Adrenal gland (tissue), 19 donors: ENCODE data around the gene IRX2. TPM values are rescaled to one million over a fixed set of nuclear protein-coding genes. Genes with fewer than 3 reads are reported as not detected.

ENCODE experiments used
- DNase-seq, 7 donors: peaks; one replicate each; pipeline ENCODE4 v3.0.0-alpha.2; 2019 to 2020
- H3K27ac ChIP-seq, 5 donors: fragments of 200-600 bp; sonication (generic) in 4 of 5; 1 replicate in 3 of 5; 2 replicates in 2 of 5; pipeline versions ENCODE4 v1.5.1 to v1.8.0; 2016 to 2020; ENCODE audit warnings: mild to moderate bottlenecking in 1 of 5
- H3K27me3 ChIP-seq: fragments of 200-600 bp; 2 replicates; pipeline ENCODE4 v1.8.0; 2021
- H3K36me3 ChIP-seq, 2 donors: fragments of 200-600 bp; replicated peaks in 1 of 2; 1 replicate in 1 of 2; 2 replicates in 1 of 2; pipeline versions ENCODE4 v1.5.1 to v1.8.0; 2018 to 2022
- H3K4me1 ChIP-seq, 2 donors: fragments of 200-600 bp; replicated peaks in 1 of 2; 1 replicate in 1 of 2; 2 replicates in 1 of 2; pipeline versions ENCODE4 v1.5.1 to v1.8.0; 2018 to 2021
- H3K4me3 ChIP-seq, 4 donors: fragments of 200-600 bp; sonication (generic) in 3 of 4; one replicate each; pipeline ENCODE4 v1.5.1; 2016 to 2018
- H3K9me3 ChIP-seq, 3 donors: fragments of 200-600 bp; sonication (generic) in 1 of 3; replicated peaks in 1 of 3; 1 replicate in 2 of 3; 2 replicates in 1 of 3; pipeline versions ENCODE4 v1.5.1 to v1.8.0; 2016 to 2021
- CTCF ChIP-seq, 6 experiments: fragments of 450-650 bp in 4 of 6; fragments of 200-600 bp in 2 of 6; sonication (generic) in 1 of 6; IDR thresholded peaks; 1 replicate in 5 of 6; 2 replicates in 1 of 6; pipeline versions ENCODE4 v1.5.1 to v1.8.0; 2016 to 2021; ENCODE audit warnings: antibody characterized with exemption in 6 of 6, mild to moderate bottlenecking in 2 of 6, moderate library complexity in 1 of 6
- POLR2A ChIP-seq, 2 donors: fragments of 450-650 bp; IDR thresholded peaks; one replicate each; pipeline ENCODE4 v1.6.1; 2017; ENCODE audit warnings: antibody characterized with exemption in 2 of 2, mild to moderate bottlenecking in 2 of 2, moderate library complexity in 1 of 2
- WGBS, 4 donors: extraction: QIAGEN DNeasy Blood & Tissue Kit in 2 of 4; methylation state at CpG; one replicate each; pipeline versions ENCODE4 v1.1.5 to v1.1.7; 2013 to 2017; 5-methylcytosine and 5-hydroxymethylcytosine counted together
- intact Hi-C, 2 donors: fragments of 100-400 bp; cut with DNase I; formaldehyde crosslinking; loops; one replicate each; pipeline versions ENCODE4 v1.14.1 to v1.15.0; 2022 to 2023
- long read RNA-seq, 10 donors: library from polyadenylated mRNA in 3 of 10; unstranded in 2 of 10; stranded (forward) in 1 of 10; transcript quantifications; one replicate each; pipeline ENCODE4 v2.0.0 and lab custom pipeline, GENCODE V29; 2021 to 2026
- polyA plus RNA-seq, 3 donors: library from polyadenylated mRNA; stranded (reverse); fragments of 200-250 nt in 2 of 3; fragments of 350-450 nt in 1 of 3; fragmentation: Illumina TruSeq in 1 of 3; extraction: RNeasy Lipid Tissue Mini Kit (QIAGEN cat#74804) in 1 of 3; gene quantifications; one replicate each; pipeline ENCODE4 v1.2.3, GENCODE V29; 2013 to 2014
- total RNA-seq, 9 donors: library from RNA; depleted of rRNA in 4 of 9; stranded (reverse); fragments of >200 nt in 4 of 9; fragments of 120-200 nt in 1 of 9; fragmentation: NEBNext Ultra II Directional in 1 of 9; extraction: Animal tissue kit (Norgen Biotek cat#: 25700) in 1 of 9; gene quantifications; one replicate each; pipeline versions ENCODE4 v1.1.0 to v1.2.4, GENCODE V29; 2013 to 2023
- donor health status: healthy with polysubstance abuse.
- donor health status: Bipolar disorder and iron deficiency.
- donor health status: DM: yes; HTN: yes; CAD: no.
- donor health status: DM: no; HTN: no; CAD: no.
- donor health status: DM: no; HTN: no; CAD: no.
- donor health status: DM: yes; HTN: yes; CAD: no.

IRX2 gene
- total RNA-seq = under 1 TPM in 6 of 9 donors, not detected in 3; 0.11 to 0.40 (median 0.20) TPM
- under 1 TPM in 2 of 3 donors, not detected in 1; 0.08 to 0.09 TPM for polyA plus RNA-seq
- long read RNA-seq, donor 1, partial matches to known transcripts = 0 of 1 reads
- long read RNA-seq, donor 1, other reads (novel, unspliced or antisense) = 0 of 1 reads
- long read RNA-seq, donor 2 = 0 reads
- long read RNA-seq, donor 3 = 0 reads
- long read RNA-seq, donor 4 = 0 reads
- long read RNA-seq, donor 5, partial matches to known transcripts = 1 of 1 reads
- long read RNA-seq, donor 5, other reads (novel, unspliced or antisense) = 0 of 1 reads
- long read RNA-seq, donor 6 = 0 reads
- long read RNA-seq, donor 7 = 0 reads
- long read RNA-seq, donor 8 = 0 reads
- long read RNA-seq, donor 9 = 0 reads
- long read RNA-seq, donor 10 = 0 reads

DNA sequence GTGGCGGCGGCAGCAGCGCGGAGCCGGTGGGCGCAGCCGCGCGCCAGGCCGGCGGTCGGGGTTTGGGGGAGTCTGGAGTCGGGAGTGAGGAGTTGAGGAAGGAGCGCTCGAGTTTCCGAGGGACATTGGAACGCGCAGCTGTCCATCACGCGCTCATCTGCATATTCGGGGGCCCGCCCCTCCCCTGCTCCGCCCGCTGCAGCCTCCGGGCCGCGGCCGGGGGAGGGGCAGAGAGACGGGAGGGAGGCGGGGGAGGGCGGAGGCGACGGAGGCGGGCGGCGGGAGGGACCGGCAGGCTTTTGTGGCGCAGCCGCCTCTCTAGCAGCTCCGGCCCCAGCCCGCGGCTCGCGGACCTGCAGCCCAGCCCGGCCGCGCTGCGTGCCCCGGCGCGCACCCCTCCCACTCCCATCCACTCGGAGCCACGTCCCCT is at the start of gene IRX2:
Gene IRX2, minus strand, starts transcription at position 86 of the 430 bp plus-strand sequence. CDS start 264 bp downstream, outside the sequence.
- WGBS, 4 donors = 0 to 2% (median 1%) methylated on average over 23 to 53 of the region's 53 CpGs; no CpG with 5 or more reads in 1 of the 4 donors
- TF ChIP-seq POLR2A (IDR thresholded peaks at IDR 0.05) (no peak), CTCF (IDR thresholded peaks at IDR 0.05) (no peak)
- peak within 1 kb of the TSS in 1 of 4 donors; percentile 42 for H3K4me3 ChIP-seq
- H3K4me1 ChIP-seq = peaks cover 0 to 11% of the 10 kb centered on the region in 2 donors
- H3K27me3 ChIP-seq = peaks cover 94% of the 10 kb centered on the region
- intact Hi-C loops = no loop called here
- no peak within 1 kb of the TSS for H3K27ac ChIP-seq
- no peaks in the 10 kb centered on the region for H3K9me3 ChIP-seq
- no peaks in the 10 kb centered on the region for H3K36me3 ChIP-seq
- peak in 5 of 7 donors; percentile 27 to 60 (median 43) for DNase-seq

GRCh38 chr5:2800035-2800434 is 48.6 kb upstream of the IRX2 start:
- H3K4me1 ChIP-seq = no peaks in the 10 kb centered on the region
- H3K4me3 ChIP-seq = no peak overlapping the region
- no peak for DNase-seq
- no peaks in the 10 kb centered on the region for H3K9me3 ChIP-seq
- intact Hi-C loops = no loop called here
- 76 to 81% (median 77%) methylated on average over 12 of the region's 12 CpGs for WGBS, 4 donors
- TF ChIP-seq CTCF (IDR thresholded peaks at IDR 0.05) (no peak), POLR2A (IDR thresholded peaks at IDR 0.05) (no peak)
- H3K27ac ChIP-seq = no peak overlapping the region
- no peaks in the 10 kb centered on the region for H3K27me3 ChIP-seq
- H3K36me3 ChIP-seq = no peaks in the 10 kb centered on the region

DNA sequence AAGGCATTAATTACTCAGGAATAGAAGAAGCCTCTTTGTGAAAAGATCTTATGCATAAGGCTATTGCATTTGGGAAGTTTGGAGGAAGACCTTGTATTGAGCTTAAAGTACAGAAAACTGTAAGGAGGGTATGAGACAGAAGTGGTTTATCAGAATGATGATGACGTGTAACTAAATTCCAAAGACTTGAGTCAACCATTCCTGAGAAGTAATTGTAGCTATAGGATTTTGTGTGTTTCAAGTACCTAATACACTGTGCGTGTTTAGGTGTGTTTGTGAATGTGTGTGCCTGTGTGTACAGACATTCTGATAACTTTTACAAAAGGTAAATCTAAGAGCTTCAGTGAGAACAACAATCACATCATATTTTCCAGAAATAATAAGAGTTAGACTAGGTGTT is 46.5 kb upstream of the IRX2 start:
- Histone ChIP-seq H3K27ac (no peak overlapping the region), H3K4me3 (no peak overlapping the region), H3K9me3 (no peaks in the 10 kb centered on the region), H3K27me3 (no peaks in the 10 kb centered on the region), H3K4me1 (no peaks in the 10 kb centered on the region), H3K36me3 (no peaks in the 10 kb centered on the region)
- intact Hi-C loops = no loop called here
- TF ChIP-seq CTCF (IDR thresholded peaks at IDR 0.05) (no peak), POLR2A (IDR thresholded peaks at IDR 0.05) (no peak)
- 61 to 69% (median 67%) methylated on average over 2 of the region's 2 CpGs for whole genome bisulfite sequencing, 4 donors
- no peak for DNase-seq

DNA sequence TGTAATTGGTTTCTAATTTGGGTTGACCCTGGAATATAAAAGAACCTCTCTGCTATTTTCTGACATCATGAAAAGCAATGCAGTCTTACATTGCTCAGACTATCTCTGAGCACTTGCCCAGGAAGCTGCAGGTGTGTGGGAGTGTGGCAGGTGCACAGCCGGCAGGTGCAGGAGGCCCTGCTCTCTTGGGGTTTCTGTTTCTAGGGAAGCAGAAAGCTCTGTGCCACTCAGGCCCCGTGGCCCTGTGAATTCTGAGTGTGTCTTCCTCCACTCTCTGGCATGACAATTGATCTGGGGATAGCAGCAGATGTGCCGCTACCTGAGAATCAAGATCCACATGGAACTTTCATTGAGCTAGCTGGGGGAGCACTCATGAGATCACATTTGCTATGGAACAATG is 45.7 kb upstream of the IRX2 start:
- H3K27me3 ChIP-seq = no peaks in the 10 kb centered on the region
- H3K4me3 ChIP-seq = no peak overlapping the region
- no peaks in the 10 kb centered on the region for H3K4me1 ChIP-seq
- intact Hi-C loops = no loop called here
- H3K27ac ChIP-seq = no peak overlapping the region
- 46 to 71% (median 63%) methylated on average over 3 of the region's 3 CpGs for WGBS, 4 donors
- H3K36me3 ChIP-seq = no peaks in the 10 kb centered on the region
- TF ChIP-seq CTCF (IDR thresholded peaks at IDR 0.05) (no peak), POLR2A (IDR thresholded peaks at IDR 0.05) (no peak)
- H3K9me3 ChIP-seq = no peaks in the 10 kb centered on the region
- no peak for DNase-seq
